ENCODE results near the gene TRIM15.

DNA sequence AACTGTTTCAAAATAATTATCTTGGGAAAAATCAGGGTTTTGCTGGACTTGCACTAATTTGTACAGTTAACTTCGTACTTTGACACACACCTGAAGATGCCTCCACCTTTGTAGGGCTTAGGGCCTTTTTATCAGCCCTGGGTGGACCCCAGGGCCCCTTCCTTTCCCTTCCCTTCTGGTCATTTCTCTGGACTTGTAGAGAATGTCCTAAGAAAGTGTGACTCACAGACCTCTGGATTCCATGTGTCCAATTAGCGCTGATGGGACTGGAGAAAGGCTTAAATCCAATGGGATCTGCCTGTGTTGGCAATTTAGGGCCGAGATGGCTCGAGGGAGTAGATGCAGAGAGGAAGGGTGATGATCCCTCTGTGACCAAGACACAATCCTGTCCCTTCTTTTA, 9.3 kb downstream of the TRIM15 start:
- TF ChIP-seq POLR2A (IDR thresholded peaks at IDR 0.05; ENCODE audit: borderline replicate concordance, extremely low read depth, insufficient read depth, insufficient read length) (no peak), POLR2AphosphoS5 (IDR thresholded peaks at IDR 0.05; ENCODE audit: low read depth, low read length) (no peak), SP1 (IDR thresholded peaks at IDR 0.05; ENCODE audit: low read depth) (no peak), TCF7L2 (IDR thresholded peaks at IDR 0.05; ENCODE audit: borderline replicate concordance, extremely low read depth, insufficient read depth, insufficient read length) (no peak), ZFX (IDR thresholded peaks at IDR 0.05) (no peak), EZH2phosphoT487 (IDR thresholded peaks at IDR 0.05; ENCODE audit: borderline replicate concordance) (no peak), SIN3A (IDR thresholded peaks at IDR 0.05; ENCODE audit: low read depth) (no peak), ELF1 (IDR thresholded peaks at IDR 0.05; ENCODE audit: borderline replicate concordance, low read depth) (no peak), CEBPB (IDR thresholded peaks at IDR 0.05; ENCODE audit: low read depth) (no peak), EZH2 (IDR thresholded peaks at IDR 0.05) (no peak), ZNF274 (IDR thresholded peaks at IDR 0.05; ENCODE audit: low read depth, low read length) (no peak)
- TF ChIP-seq, protein P1, sequence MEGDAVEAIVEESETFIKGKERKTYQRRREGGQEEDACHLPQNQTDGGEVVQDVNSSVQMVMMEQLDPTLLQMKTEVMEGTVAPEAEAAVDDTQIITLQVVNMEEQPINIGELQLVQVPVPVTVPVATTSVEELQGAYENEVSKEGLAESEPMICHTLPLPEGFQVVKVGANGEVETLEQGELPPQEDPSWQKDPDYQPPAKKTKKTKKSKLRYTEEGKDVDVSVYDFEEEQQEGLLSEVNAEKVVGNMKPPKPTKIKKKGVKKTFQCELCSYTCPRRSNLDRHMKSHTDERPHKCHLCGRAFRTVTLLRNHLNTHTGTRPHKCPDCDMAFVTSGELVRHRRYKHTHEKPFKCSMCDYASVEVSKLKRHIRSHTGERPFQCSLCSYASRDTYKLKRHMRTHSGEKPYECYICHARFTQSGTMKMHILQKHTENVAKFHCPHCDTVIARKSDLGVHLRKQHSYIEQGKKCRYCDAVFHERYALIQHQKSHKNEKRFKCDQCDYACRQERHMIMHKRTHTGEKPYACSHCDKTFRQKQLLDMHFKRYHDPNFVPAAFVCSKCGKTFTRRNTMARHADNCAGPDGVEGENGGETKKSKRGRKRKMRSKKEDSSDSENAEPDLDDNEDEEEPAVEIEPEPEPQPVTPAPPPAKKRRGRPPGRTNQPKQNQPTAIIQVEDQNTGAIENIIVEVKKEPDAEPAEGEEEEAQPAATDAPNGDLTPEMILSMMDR (IDR thresholded peaks at IDR 0.05 in 2 of 3, conservative IDR thresholded peaks at IDR 0.05 in 1 of 3; ENCODE audit: borderline replicate concordance in 1 of 3, insufficient read depth in 1 of 3, low read depth in 2 of 3, low read length in 2 of 3), result no peak
- TF ChIP-seq, protein P2, sequence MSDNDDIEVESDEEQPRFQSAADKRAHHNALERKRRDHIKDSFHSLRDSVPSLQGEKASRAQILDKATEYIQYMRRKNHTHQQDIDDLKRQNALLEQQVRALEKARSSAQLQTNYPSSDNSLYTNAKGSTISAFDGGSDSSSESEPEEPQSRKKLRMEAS (IDR thresholded peaks at IDR 0.05), result no peak
- TF ChIP-seq, protein P3, sequence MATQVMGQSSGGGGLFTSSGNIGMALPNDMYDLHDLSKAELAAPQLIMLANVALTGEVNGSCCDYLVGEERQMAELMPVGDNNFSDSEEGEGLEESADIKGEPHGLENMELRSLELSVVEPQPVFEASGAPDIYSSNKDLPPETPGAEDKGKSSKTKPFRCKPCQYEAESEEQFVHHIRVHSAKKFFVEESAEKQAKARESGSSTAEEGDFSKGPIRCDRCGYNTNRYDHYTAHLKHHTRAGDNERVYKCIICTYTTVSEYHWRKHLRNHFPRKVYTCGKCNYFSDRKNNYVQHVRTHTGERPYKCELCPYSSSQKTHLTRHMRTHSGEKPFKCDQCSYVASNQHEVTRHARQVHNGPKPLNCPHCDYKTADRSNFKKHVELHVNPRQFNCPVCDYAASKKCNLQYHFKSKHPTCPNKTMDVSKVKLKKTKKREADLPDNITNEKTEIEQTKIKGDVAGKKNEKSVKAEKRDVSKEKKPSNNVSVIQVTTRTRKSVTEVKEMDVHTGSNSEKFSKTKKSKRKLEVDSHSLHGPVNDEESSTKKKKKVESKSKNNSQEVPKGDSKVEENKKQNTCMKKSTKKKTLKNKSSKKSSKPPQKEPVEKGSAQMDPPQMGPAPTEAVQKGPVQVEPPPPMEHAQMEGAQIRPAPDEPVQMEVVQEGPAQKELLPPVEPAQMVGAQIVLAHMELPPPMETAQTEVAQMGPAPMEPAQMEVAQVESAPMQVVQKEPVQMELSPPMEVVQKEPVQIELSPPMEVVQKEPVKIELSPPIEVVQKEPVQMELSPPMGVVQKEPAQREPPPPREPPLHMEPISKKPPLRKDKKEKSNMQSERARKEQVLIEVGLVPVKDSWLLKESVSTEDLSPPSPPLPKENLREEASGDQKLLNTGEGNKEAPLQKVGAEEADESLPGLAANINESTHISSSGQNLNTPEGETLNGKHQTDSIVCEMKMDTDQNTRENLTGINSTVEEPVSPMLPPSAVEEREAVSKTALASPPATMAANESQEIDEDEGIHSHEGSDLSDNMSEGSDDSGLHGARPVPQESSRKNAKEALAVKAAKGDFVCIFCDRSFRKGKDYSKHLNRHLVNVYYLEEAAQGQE (IDR thresholded peaks at IDR 0.05; ENCODE audit: low read depth), result no peak

Data from HCT116 (cell line).